ENCODE results near the gene CYP27C1.

CYP27C1 gene

GRCh38 chr2:127134235-127134634 is 85.9 kb downstream of the CYP27C1 start:
- H3K4me1 ChIP-seq (ENCODE audit: control insufficient read depth, insufficient read depth, low read length) = no peaks in the 10 kb centered on the region
- no peaks in the 10 kb centered on the region for H3K36me3 ChIP-seq (ENCODE audit: control insufficient read depth in 2 of 2, insufficient read depth in 2 of 2, low read length in 2 of 2)
- no peaks in the 10 kb centered on the region for H3K27me3 ChIP-seq (ENCODE audit: control insufficient read depth in 1 of 2, insufficient read depth in 2 of 2, low read length in 2 of 2)
- no peaks in the 10 kb centered on the region for H3K9me3 ChIP-seq (ENCODE audit: control insufficient read depth in 2 of 2, low read length in 2 of 2)
- H3K9ac ChIP-seq (ENCODE audit: low read length in 2 of 2) = no peak overlapping the region
- no peak overlapping the region for H3K4me3 ChIP-seq (ENCODE audit: low read length in 2 of 2)
- H3K27ac ChIP-seq (ENCODE audit: low read length) = no peak overlapping the region
